LHCN-M2 (cell line): ENCODE measurements around the gene SHC2. TPM values are rescaled to one million over a fixed set of nuclear protein-coding genes. Genes with fewer than 3 reads are reported as not detected.
A peak's percentile ranks its signal among the peaks of the same experiment; 100 is the strongest.
"Not testable (repeated sequence)": the region's sequence is repeated elsewhere in the genome, so short reads cannot be mapped to it uniquely, and the experiment has no call there.

Experiments used
- DNase-seq: peaks from one replicate; pipeline ENCODE4 v3.0.0-alpha.2; 2012; ENCODE audit warnings: low read depth
- total RNA-seq: library from RNA; depleted of rRNA; stranded (reverse); fragments of >200 nt; gene quantifications from 2 replicates; pipeline ENCODE4 v1.2.3, GENCODE V29; 2014

Gene SHC2
- total RNA-seq, 1 experiment from 2014 or later = 0.57 TPM

GRCh38 chr19:493391-494170 is 32.7 kb upstream of the SHC2 start:
- no peak for DNase-seq

- DNase-seq = no peak
These were observed 31.3 kb upstream of the SHC2 start for GRCh38 chr19:492091-492531.

GRCh38 chr19:491146-491741 is 30.4 kb upstream of the SHC2 start:
- DNase-seq = no peak

- DNase-seq = peak; percentile 44
These were observed 28.8 kb upstream of the SHC2 start for GRCh38 chr19:489418-490196.

GRCh38 chr19:488505-489417 is 27.9 kb upstream of the SHC2 start:
- DNase-seq = peak; percentile 92

GRCh38 chr19:485583-486236 is 24.9 kb upstream of the SHC2 start:
- DNase-seq = peak; percentile 45

- peak; percentile 22 for DNase-seq
These were observed 24.2 kb upstream of the SHC2 start for GRCh38 chr19:485077-485476.

- no peak for DNase-seq
These were observed 23.7 kb upstream of the SHC2 start for GRCh38 chr19:484494-484893.

- no peak for DNase-seq
These were observed 22.7 kb upstream of the SHC2 start for GRCh38 chr19:483332-484072.

- DNase-seq = no peak
These were observed 21.6 kb upstream of the SHC2 start for GRCh38 chr19:482186-483041.

GRCh38 chr19:481100-481499 is 20.3 kb upstream of the SHC2 start:
- DNase-seq = not testable (repeated sequence)

- peak; percentile 29 for DNase-seq
These were observed 19.4 kb upstream of the SHC2 start for GRCh38 chr19:480016-480855.

GRCh38 chr19:478976-479375 is 18.1 kb upstream of the SHC2 start:
- DNase-seq = no peak

- DNase-seq = no peak
These were observed 17.5 kb upstream of the SHC2 start for GRCh38 chr19:478236-478903.

GRCh38 chr19:475360-475759 is 14.5 kb upstream of the SHC2 start:
- DNase-seq = no peak

- no peak for DNase-seq
These were observed 13.6 kb upstream of the SHC2 start for GRCh38 chr19:474126-475078.
